KOPT-K1 (cell line): ENCODE data around the gene LACTB.

Experiments used
- H3K27ac ChIP-seq: fragments of 200-600 bp; sonication (generic); 2 replicates; pipeline ENCODE4 v1.5.1; 2016; ENCODE audit warnings: antibody characterized with exemption, mild to moderate bottlenecking, low read depth, low read length; ENCODE audit not compliant: poor library complexity, severe bottlenecking
- H3K36me3 ChIP-seq: fragments of 200-600 bp; sonication (generic); 2 replicates; pipeline ENCODE4 v1.5.1; 2017; ENCODE audit warnings: antibody characterized with exemption, mild to moderate bottlenecking, low read length, moderate library complexity; ENCODE audit not compliant: insufficient read depth
- H3K9me3 ChIP-seq: fragments of 200-600 bp; sonication (generic); 2 replicates; pipeline ENCODE4 v1.5.1; 2017; ENCODE audit warnings: antibody characterized with exemption, low read length, mild to moderate bottlenecking; ENCODE audit not compliant: insufficient read depth, poor library complexity, severe bottlenecking

The LACTB gene

GRCh38 chr15:63121382-63122001 lies at the start of gene LACTB:
Gene LACTB (plus strand): TSS chr15:63121861. CDS start chr15:63121872, 11 bp downstream.
- peaks cover 15% of the 10 kb centered on the region for H3K9me3 ChIP-seq
- no peaks in the 10 kb centered on the region for H3K36me3 ChIP-seq
- H3K27ac ChIP-seq: peak within 1 kb of the TSS; percentile 50

- no peak overlapping the region for H3K27ac ChIP-seq
- no peaks in the 10 kb centered on the region for H3K36me3 ChIP-seq
- no peaks in the 10 kb centered on the region for H3K9me3 ChIP-seq
These were observed 49.5 kb upstream of the LACTB start for GRCh38 chr15:63072023-63072650.

GRCh38 chr15:63072809-63073277 lies 48.8 kb upstream of the LACTB start:
- Histone ChIP-seq H3K36me3 (no peaks in the 10 kb centered on the region), H3K9me3 (no peaks in the 10 kb centered on the region), H3K27ac (no peak overlapping the region)

- Histone ChIP-seq H3K9me3 (no peaks in the 10 kb centered on the region), H3K27ac (no peak overlapping the region), H3K36me3 (no peaks in the 10 kb centered on the region)
These were observed 48.0 kb upstream of the LACTB start for GRCh38 chr15:63073497-63074172.

GRCh38 chr15:63075015-63075983 lies 46.4 kb upstream of the LACTB start:
- no peaks in the 10 kb centered on the region for H3K36me3 ChIP-seq
- no peaks in the 10 kb centered on the region for H3K9me3 ChIP-seq
- H3K27ac ChIP-seq: no peak overlapping the region

- Histone ChIP-seq H3K9me3 (no peaks in the 10 kb centered on the region), H3K36me3 (no peaks in the 10 kb centered on the region), H3K27ac (no peak overlapping the region)
These were observed 45.5 kb upstream of the LACTB start for GRCh38 chr15:63075984-63076713.

- H3K27ac ChIP-seq: no peak overlapping the region
- no peaks in the 10 kb centered on the region for H3K9me3 ChIP-seq
- no peaks in the 10 kb centered on the region for H3K36me3 ChIP-seq
These were observed 45.0 kb upstream of the LACTB start for GRCh38 chr15:63076714-63077046.

GRCh38 chr15:63077952-63078351 lies 43.7 kb upstream of the LACTB start:
- Histone ChIP-seq H3K36me3 (no peaks in the 10 kb centered on the region), H3K27ac (no peak overlapping the region), H3K9me3 (no peaks in the 10 kb centered on the region)

GRCh38 chr15:63079947-63080626 lies 41.6 kb upstream of the LACTB start:
- no peaks in the 10 kb centered on the region for H3K36me3 ChIP-seq
- H3K27ac ChIP-seq: no peak overlapping the region
- no peaks in the 10 kb centered on the region for H3K9me3 ChIP-seq

GRCh38 chr15:63080634-63081250 lies 40.9 kb upstream of the LACTB start:
- Histone ChIP-seq H3K9me3 (no peaks in the 10 kb centered on the region), H3K36me3 (no peaks in the 10 kb centered on the region), H3K27ac (no peak overlapping the region)

- no peaks in the 10 kb centered on the region for H3K9me3 ChIP-seq
- no peak overlapping the region for H3K27ac ChIP-seq
- no peaks in the 10 kb centered on the region for H3K36me3 ChIP-seq
These were observed 39.3 kb upstream of the LACTB start for GRCh38 chr15:63082366-63082765.

- Histone ChIP-seq H3K9me3 (no peaks in the 10 kb centered on the region), H3K27ac (no peak overlapping the region), H3K36me3 (no peaks in the 10 kb centered on the region)
These were observed 38.6 kb upstream of the LACTB start for GRCh38 chr15:63083044-63083443.

GRCh38 chr15:63083541-63083940 lies 38.1 kb upstream of the LACTB start:
- Histone ChIP-seq H3K9me3 (no peaks in the 10 kb centered on the region), H3K27ac (no peak overlapping the region), H3K36me3 (no peaks in the 10 kb centered on the region)
